IPS DF 6.9 (cell line): ENCODE results near the gene CD2BP2.
"Not testable (repeated sequence)": the region's sequence is repeated elsewhere in the genome, so short reads cannot be mapped to it uniquely, and the experiment has no call there.

ENCODE experiments used
- DNase-seq: peaks from one replicate; pipeline ENCODE4 v3.0.0-alpha.2; 2013; ENCODE audit warnings: low read depth, low spot score
- H3K27ac ChIP-seq: one replicate; pipeline ENCODE4 v1.5.1; 2013; ENCODE audit warnings: low read length, control low read depth
- H3K27me3 ChIP-seq: 2 replicates; pipeline ENCODE4 v1.6.1; 2013; ENCODE audit warnings: mild to moderate bottlenecking, low read length; ENCODE audit not compliant: control insufficient read depth, insufficient read depth
- H3K36me3 ChIP-seq: 2 replicates; pipeline ENCODE4 v1.6.1; 2013; ENCODE audit warnings: low read length; ENCODE audit not compliant: control insufficient read depth, insufficient read depth
- H3K4me1 ChIP-seq: 2 replicates; pipeline ENCODE4 v1.6.1; 2013; ENCODE audit warnings: low read length; ENCODE audit not compliant: control insufficient read depth, insufficient read depth
- H3K4me3 ChIP-seq: 2 replicates; pipeline ENCODE4 v1.5.1; 2013; ENCODE audit warnings: mild to moderate bottlenecking, low read length
- H3K9me3 ChIP-seq: 2 replicates; pipeline ENCODE4 v1.6.1; 2013; ENCODE audit warnings: low read length, inconsistent platforms; ENCODE audit not compliant: control insufficient read depth, insufficient read depth
- WGBS: extraction: QIAGEN DNeasy Blood & Tissue Kit; methylation state at CpG from one replicate; pipeline ENCODE4 v1.1.7; 2013; ENCODE audit warnings: mixed read lengths, missing lambda C conversion rate; ENCODE audit not compliant: insufficient read length, insufficient coverage; 5-methylcytosine and 5-hydroxymethylcytosine counted together

Gene CD2BP2

GRCh38 chr16:30355144-30355953 is at the start of gene CD2BP2:
Gene CD2BP2 (minus strand): TSS chr16:30355308. CDS start chr16:30354681, 627 bp downstream.
- Histone ChIP-seq H3K27me3 (no peaks in the 10 kb centered on the region), H3K27ac (no peak within 1 kb of the TSS), H3K4me1 (no peaks in the 10 kb centered on the region), H3K9me3 (no peaks in the 10 kb centered on the region), H3K4me3 (peak within 1 kb of the TSS; percentile 78), H3K36me3 (peaks cover 34% of the 10 kb centered on the region)
- peak; percentile 96 for DNase-seq
- no CpG with 5 or more reads among the region's 45 CpGs for WGBS

- no peak for DNase-seq
- no CpG with 5 or more reads among the region's 8 CpGs for WGBS
These were observed 46.8 kb upstream of the CD2BP2 start for GRCh38 chr16:30401768-30402425.

DNA sequence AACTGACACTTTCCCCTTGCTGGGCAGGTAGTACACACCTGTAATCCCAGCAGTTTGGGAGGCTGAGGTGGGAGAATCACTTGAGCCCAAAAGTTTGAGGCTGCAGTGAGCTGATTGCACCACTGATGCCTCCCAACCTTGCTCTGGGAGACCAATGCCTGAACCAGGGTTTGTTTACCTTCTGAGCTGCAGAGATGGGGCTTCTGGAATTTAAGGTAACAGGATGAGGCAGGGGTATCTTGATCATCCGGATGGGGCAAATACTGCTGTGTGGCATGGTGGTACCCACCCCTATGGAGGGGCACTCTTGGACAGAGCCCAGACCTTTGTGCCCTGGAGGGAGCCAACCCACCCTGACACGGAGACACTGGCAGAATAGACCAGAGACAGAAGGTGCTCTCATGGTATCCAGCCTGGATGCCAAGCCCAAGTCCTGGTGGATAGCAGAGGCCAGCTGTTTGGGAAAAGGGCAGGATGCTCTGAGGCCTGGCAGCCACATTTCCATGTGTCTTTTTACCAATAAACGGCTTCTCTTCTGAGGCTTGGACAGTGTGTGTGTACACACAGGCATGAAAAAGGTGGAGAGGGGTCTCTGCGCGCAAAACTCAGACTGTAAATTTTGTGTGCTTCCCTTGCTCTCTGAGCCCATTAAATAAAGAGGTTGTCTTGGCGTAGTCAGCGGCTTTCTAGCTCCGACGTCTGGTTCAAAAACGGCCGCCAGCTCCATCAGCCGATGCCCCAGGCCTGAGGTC is 44.5 kb upstream of the CD2BP2 start:
- Histone ChIP-seq H3K27ac (no peak overlapping the region), H3K9me3 (no peaks in the 10 kb centered on the region), H3K4me3 (peak overlapping the region; percentile 33; the same call in 1 of the 2 replicates), H3K36me3 (peaks cover 17% of the 10 kb centered on the region), H3K27me3 (no peaks in the 10 kb centered on the region), H3K4me1 (no peaks in the 10 kb centered on the region)
- no CpG with 5 or more reads among the region's 12 CpGs for WGBS
- DNase-seq: no peak

More at GRCh38 chr16:30401768-30402425, 46.8 kb upstream of the CD2BP2 start:
- Histone ChIP-seq H3K36me3 (peaks cover 17% of the 10 kb centered on the region), H3K9me3 (no peaks in the 10 kb centered on the region), H3K4me1 (no peaks in the 10 kb centered on the region), H3K4me3 (no peak overlapping the region), H3K27ac (no peak overlapping the region), H3K27me3 (no peaks in the 10 kb centered on the region)

DNA sequence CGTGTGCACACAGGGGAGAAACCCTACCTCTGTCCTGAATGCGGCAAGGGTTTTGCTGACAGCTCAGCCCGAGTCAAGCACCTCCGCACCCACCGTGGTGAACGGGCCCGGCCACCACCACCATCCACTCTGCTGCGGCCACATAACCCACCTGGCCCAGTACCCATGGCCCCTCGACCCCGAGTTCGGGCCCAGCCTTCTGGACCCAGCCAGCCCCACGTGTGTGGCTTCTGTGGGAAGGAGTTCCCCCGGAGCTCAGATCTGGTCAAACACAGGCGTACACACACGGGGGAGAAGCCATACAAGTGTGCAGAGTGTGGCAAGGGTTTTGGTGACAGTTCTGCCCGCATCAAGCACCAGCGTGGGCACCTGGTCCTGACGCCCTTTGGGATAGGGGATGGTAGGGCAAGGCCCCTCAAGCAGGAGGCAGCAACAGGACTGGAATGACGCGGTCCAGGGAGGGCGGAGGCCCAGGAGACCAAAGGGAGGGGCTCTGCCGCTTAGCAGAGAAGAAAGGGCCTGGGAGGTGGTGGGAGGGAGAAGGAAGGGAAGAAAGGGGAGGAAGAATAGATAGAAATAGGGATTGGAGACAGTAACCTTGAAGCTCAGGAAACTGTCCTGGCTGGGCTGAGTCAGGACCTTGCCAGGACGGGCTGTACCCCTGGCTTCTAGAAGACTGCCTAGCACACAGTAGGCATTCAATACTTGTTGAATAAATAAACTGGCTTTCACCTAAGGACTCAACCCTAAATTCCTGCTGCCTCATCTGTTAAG is 43.7 kb upstream of the CD2BP2 start:
- no peak overlapping the region for H3K27ac ChIP-seq
- H3K36me3 ChIP-seq: peaks cover 17% of the 10 kb centered on the region
- no CpG with 5 or more reads among the region's 23 CpGs for WGBS
- no peak overlapping the region for H3K4me3 ChIP-seq
- DNase-seq: no peak
- no peaks in the 10 kb centered on the region for H3K27me3 ChIP-seq
- H3K4me1 ChIP-seq: no peaks in the 10 kb centered on the region
- no peaks in the 10 kb centered on the region for H3K9me3 ChIP-seq

DNA sequence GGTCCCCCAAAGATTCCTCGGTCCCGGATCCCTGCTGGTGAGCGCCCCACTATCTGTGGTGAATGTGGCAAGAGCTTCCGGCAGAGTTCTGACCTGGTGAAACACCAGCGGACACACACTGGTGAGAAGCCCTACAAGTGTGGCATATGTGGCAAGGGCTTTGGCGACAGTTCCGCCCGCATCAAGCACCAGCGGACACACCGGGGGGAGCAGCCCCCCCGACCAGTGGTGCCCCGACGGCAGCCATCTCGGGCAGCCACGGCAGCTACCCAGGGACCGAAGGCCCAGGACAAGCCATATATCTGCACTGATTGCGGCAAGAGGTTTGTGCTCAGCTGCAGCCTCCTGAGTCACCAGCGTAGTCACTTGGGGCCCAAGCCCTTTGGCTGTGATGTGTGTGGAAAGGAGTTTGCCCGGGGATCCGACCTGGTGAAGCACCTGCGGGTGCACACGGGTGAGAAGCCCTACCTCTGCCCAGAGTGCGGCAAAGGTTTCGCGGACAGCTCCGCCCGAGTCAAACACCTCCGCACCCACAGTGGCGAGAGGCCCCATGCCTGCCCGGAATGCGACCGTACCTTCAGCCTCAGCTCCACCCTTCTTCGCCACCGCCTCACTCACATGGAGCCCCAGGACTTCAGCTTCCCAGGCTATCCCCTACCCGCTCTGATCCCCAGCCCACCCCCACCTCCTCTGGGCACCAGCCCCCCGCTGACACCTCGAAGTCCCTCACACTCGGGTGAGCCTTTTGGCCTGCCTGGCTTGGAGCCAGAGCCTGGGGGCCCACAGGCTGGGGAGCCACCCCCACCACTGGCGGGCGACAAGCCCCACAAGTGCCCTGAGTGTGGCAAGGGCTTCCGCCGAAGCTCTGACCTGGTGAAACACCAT is 42.9 kb upstream of the CD2BP2 start:
- Histone ChIP-seq H3K4me3 (no peak overlapping the region), H3K9me3 (no peaks in the 10 kb centered on the region), H3K36me3 (peaks cover 17% of the 10 kb centered on the region), H3K4me1 (no peaks in the 10 kb centered on the region), H3K27ac (no peak overlapping the region), H3K27me3 (no peaks in the 10 kb centered on the region)
- WGBS: no CpG with 5 or more reads among the region's 42 CpGs
- no peak for DNase-seq

DNA sequence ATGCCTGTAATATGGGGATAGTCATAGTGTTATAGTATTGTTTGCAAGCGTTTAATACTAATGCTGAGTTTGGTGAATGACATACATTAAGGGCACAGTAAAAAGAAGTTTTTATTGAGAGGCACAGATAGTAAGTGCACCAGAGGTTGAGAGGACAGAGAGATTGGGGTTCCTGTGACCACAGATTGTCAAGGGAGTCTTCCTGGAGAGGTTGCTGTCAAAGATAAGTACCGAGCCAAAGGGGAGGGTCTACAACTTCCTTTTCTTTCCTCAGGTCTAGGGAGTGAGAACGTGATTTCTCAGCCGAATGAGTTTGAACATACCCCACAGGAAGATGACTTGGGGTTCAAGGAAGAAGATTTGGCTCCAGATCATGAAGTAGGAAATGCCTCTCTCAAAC is 41.9 kb upstream of the CD2BP2 start:
- no peak overlapping the region for H3K4me3 ChIP-seq
- H3K4me1 ChIP-seq: no peaks in the 10 kb centered on the region
- peaks cover 17% of the 10 kb centered on the region for H3K36me3 ChIP-seq
- no CpG with 5 or more reads among the region's 4 CpGs for WGBS
- H3K27me3 ChIP-seq: no peaks in the 10 kb centered on the region
- no peaks in the 10 kb centered on the region for H3K9me3 ChIP-seq
- H3K27ac ChIP-seq: no peak overlapping the region
- no peak for DNase-seq

DNA sequence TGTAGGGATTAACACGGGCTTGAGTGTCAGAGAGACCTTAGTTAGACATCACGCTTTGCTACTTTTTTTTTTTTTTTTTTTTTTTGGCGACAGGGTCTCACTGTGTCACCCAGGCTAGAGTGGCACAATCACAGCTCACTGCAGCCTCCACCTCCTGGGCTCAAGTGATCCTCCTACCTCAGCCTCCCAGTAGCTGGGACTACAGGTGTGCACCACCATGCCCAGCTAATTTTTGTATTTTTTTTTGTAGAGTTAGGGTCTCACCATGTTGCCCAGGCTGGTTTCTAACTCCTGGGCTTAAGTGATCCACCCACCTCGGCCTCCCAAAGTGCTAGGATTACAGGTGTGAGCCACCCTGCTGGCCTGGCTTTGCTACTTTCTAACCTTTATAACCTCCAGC is 41.5 kb upstream of the CD2BP2 start:
- not testable (repeated sequence) for H3K27ac ChIP-seq, H3K4me1 ChIP-seq, H3K27me3 ChIP-seq, H3K9me3 ChIP-seq, H3K4me3 ChIP-seq, DNase-seq
- peaks cover 17% of the 10 kb centered on the region for H3K36me3 ChIP-seq
- WGBS: no CpG with 5 or more reads among the region's 4 CpGs

GRCh38 chr16:30395992-30396585 is 41.0 kb upstream of the CD2BP2 start:
- Histone ChIP-seq H3K4me3 (peak overlapping the region; percentile 99; the same call in 1 of the 2 replicates), H3K9me3 (no peaks in the 10 kb centered on the region), H3K36me3 (peaks cover 17% of the 10 kb centered on the region), H3K27me3 (no peaks in the 10 kb centered on the region), H3K4me1 (no peaks in the 10 kb centered on the region), H3K27ac (no peak overlapping the region)
- no peak for DNase-seq
- WGBS: no CpG with 5 or more reads among the region's 13 CpGs
